ENCODE measurements around the gene DDX1.

- no peak for TF ChIP-seq TAF1 (IDR thresholded peaks at IDR 0.05; ENCODE audit: borderline replicate concordance, insufficient read depth, low read length)
- TF ChIP-seq FOXP2 (optimal IDR thresholded peaks at IDR 0.05; ENCODE audit: borderline replicate concordance, extremely low read depth, extremely low read length, insufficient read depth), result no peak
- no peak for TF ChIP-seq POLR2AphosphoS5 (IDR thresholded peaks at IDR 0.05; ENCODE audit: low read depth, low read length)
- TF ChIP-seq SIN3A (IDR thresholded peaks at IDR 0.05; ENCODE audit: borderline replicate concordance, insufficient read depth, low read length), result no peak
- TF ChIP-seq REST (IDR thresholded peaks at IDR 0.05; ENCODE audit: insufficient read depth in 1 of 2, low read depth in 2 of 2, low read length in 2 of 2), result no peak
These were observed 47.4 kb upstream of the DDX1 start for GRCh38 chr2:15544227-15544626.

Data from PFSK-1 (cell line).